SU-DHL-6 (cell line): ENCODE measurements around the gene MYH11.
"Not testable (repeated sequence)": the region's sequence is repeated elsewhere in the genome, so short reads cannot be mapped to it uniquely, and the experiment has no call there.

Experiments
- H2AFZ ChIP-seq: fragments of 200-600 bp; sonication (generic); 2 replicates; pipeline ENCODE4 v1.6.1; 2014; ENCODE audit warnings: low read depth, mild to moderate bottlenecking, moderate library complexity, mixed read lengths, antibody characterized with exemption, low read length; ENCODE audit not compliant: severe bottlenecking
- H3F3A ChIP-seq: fragments of 200-600 bp; shearing (Covaris generic); 2 replicates; pipeline ENCODE4 v1.6.0; 2016; ENCODE audit warnings: antibody characterized with exemption, mild to moderate bottlenecking; ENCODE audit not compliant: insufficient read depth
- H3K27ac ChIP-seq: fragments of 200-600 bp; sonication (generic); 2 replicates; pipeline ENCODE4 v1.5.1; 2016; ENCODE audit warnings: low read depth, mild to moderate bottlenecking, low read length, moderate library complexity, mixed read lengths
- H3K27me3 ChIP-seq: fragments of 200-600 bp; sonication (generic), shearing (Covaris generic); 2 replicates; pipeline ENCODE4 v1.6.0; 2014; ENCODE audit warnings: mild to moderate bottlenecking, low read length
- H3K36me3 ChIP-seq: fragments of 200-600 bp; sonication (generic); 2 replicates; pipeline ENCODE4 v1.6.1; 2014; ENCODE audit warnings: mild to moderate bottlenecking, low read length, mixed read lengths
- H3K4me2 ChIP-seq: fragments of 300-600, 200-600 bp; shearing (Covaris generic), sonication (generic); 2 replicates; pipeline ENCODE4 v1.6.0; 2014; ENCODE audit warnings: low read length, low read depth, mild to moderate bottlenecking; ENCODE audit not compliant: poor library complexity, severe bottlenecking
- H3K4me3 ChIP-seq: fragments of 200-600 bp; sonication (generic); 2 replicates; pipeline ENCODE4 v1.5.1; 2014; ENCODE audit warnings: antibody characterized with exemption, low read length, mild to moderate bottlenecking, mixed read lengths; ENCODE audit not compliant: insufficient read depth, poor library complexity, severe bottlenecking
- H3K79me2 ChIP-seq: fragments of 200-600 bp; sonication (generic); 2 replicates; pipeline ENCODE4 v1.6.1; 2014; ENCODE audit warnings: mild to moderate bottlenecking, low read length, moderate library complexity; ENCODE audit not compliant: insufficient read depth
- H3K9ac ChIP-seq: fragments of 200-600 bp; sonication (generic); 2 replicates; pipeline ENCODE4 v1.7.0; 2014; ENCODE audit warnings: mild to moderate bottlenecking, low read length
- H3K9me2 ChIP-seq: fragments of 200-600 bp; sonication (generic); replicated peaks from 2 replicates; pipeline ENCODE4 v1.6.1; 2014; ENCODE audit warnings: low read length; ENCODE audit not compliant: insufficient read depth
- H3K9me3 ChIP-seq: fragments of 200-600 bp; sonication (generic); 2 replicates; pipeline ENCODE4 v1.6.1; 2014; ENCODE audit warnings: low read length, mixed read lengths; ENCODE audit not compliant: insufficient read depth
- H4K20me1 ChIP-seq: fragments of 200-600 bp; sonication (generic); 2 replicates; pipeline ENCODE4 v1.6.1; 2014; ENCODE audit warnings: low read depth, mild to moderate bottlenecking, antibody characterized with exemption, low read length, moderate library complexity, mixed read lengths
- EZH2phosphoT487 ChIP-seq: fragments of 200-600 bp; sonication (generic), shearing (Covaris generic); conservative IDR thresholded peaks from 2 replicates; pipeline ENCODE4 v1.6.1; 2018; ENCODE audit warnings: mild to moderate bottlenecking, antibody characterized with exemption, low read length, moderate library complexity, mixed read lengths
- TF ChIP-seq, protein P1 (sequence below): fragments of 200-600 bp; sonication (generic); IDR thresholded peaks from one replicate; pipeline ENCODE4 v1.5.1; 2017; ENCODE audit warnings: antibody characterized with exemption, mild to moderate bottlenecking, low read length, moderate library complexity; ENCODE audit not compliant: insufficient read depth, poor library complexity, severe bottlenecking

MYH11 gene

DNA sequence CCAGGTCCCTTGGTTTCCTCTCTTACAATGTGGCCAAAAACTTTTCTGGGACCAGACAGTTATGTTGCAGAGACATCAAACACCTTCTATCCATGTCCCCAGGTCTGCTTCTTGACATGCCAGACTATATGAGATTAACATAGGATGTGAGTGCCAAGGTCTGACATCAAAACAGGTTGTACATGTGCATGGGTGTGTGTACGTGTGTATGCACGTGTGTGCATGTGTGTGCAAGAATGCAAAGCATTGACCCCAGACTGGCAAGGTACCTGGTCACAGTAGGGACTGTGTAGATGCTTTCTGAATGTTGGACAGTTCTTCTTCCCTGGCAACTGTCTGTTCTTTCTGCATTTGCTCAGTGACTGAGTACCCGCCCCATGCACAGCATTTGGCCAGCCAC, 121.2 kb downstream of the MYH11 start:
- H3K9me3 ChIP-seq, result no peaks in the 10 kb centered on the region
- no peak overlapping the region for H3K9ac ChIP-seq
- H3K79me2 ChIP-seq, result no peaks in the 10 kb centered on the region
- no peak overlapping the region for H3K4me2 ChIP-seq
- no peak overlapping the region for H3K27ac ChIP-seq
- H3K36me3 ChIP-seq, result no peaks in the 10 kb centered on the region
- no peaks in the 10 kb centered on the region for H4K20me1 ChIP-seq
- H2AFZ ChIP-seq, result no peak overlapping the region
- TF ChIP-seq, protein P1, sequence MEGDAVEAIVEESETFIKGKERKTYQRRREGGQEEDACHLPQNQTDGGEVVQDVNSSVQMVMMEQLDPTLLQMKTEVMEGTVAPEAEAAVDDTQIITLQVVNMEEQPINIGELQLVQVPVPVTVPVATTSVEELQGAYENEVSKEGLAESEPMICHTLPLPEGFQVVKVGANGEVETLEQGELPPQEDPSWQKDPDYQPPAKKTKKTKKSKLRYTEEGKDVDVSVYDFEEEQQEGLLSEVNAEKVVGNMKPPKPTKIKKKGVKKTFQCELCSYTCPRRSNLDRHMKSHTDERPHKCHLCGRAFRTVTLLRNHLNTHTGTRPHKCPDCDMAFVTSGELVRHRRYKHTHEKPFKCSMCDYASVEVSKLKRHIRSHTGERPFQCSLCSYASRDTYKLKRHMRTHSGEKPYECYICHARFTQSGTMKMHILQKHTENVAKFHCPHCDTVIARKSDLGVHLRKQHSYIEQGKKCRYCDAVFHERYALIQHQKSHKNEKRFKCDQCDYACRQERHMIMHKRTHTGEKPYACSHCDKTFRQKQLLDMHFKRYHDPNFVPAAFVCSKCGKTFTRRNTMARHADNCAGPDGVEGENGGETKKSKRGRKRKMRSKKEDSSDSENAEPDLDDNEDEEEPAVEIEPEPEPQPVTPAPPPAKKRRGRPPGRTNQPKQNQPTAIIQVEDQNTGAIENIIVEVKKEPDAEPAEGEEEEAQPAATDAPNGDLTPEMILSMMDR, result no peak
- TF ChIP-seq EZH2phosphoT487, result no peak
- no peaks in the 10 kb centered on the region for H3F3A ChIP-seq
- H3K9me2 ChIP-seq, result no peaks in the 10 kb centered on the region
- H3K4me3 ChIP-seq, result no peak overlapping the region
- H3K27me3 ChIP-seq, result no peaks in the 10 kb centered on the region

DNA sequence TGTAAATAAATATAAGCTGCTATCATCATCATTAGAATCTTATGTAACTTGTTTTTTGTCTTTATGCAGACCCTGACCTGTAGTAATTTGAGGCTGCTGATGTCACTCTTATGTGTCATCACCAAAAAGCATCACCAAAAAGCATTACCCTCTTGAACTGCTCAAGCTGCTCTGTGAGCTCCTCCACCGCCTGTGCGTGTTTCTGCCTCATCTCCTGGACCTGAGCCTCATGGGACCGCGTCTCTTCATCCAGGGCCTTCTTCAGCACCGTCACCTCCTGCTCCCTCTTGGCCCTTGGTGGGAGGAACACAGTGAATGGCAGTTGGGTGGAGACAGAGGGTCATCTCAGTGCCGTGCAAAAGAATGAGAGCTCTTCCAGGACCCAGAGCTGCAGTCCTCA, 124.4 kb downstream of the MYH11 start:
- H2AFZ ChIP-seq, result no peak overlapping the region
- H3K9ac ChIP-seq, result no peak overlapping the region
- H3K27me3 ChIP-seq, result no peaks in the 10 kb centered on the region
- no peaks in the 10 kb centered on the region for H3K79me2 ChIP-seq
- TF ChIP-seq EZH2phosphoT487, result no peak
- TF ChIP-seq, protein P1, result no peak
- H3K36me3 ChIP-seq, result no peaks in the 10 kb centered on the region
- no peaks in the 10 kb centered on the region for H4K20me1 ChIP-seq
- H3K27ac ChIP-seq, result no peak overlapping the region
- H3K9me3 ChIP-seq, result no peaks in the 10 kb centered on the region
- no peak overlapping the region for H3K4me2 ChIP-seq
- no peaks in the 10 kb centered on the region for H3K9me2 ChIP-seq
- H3K4me3 ChIP-seq, result no peak overlapping the region
- no peaks in the 10 kb centered on the region for H3F3A ChIP-seq

DNA sequence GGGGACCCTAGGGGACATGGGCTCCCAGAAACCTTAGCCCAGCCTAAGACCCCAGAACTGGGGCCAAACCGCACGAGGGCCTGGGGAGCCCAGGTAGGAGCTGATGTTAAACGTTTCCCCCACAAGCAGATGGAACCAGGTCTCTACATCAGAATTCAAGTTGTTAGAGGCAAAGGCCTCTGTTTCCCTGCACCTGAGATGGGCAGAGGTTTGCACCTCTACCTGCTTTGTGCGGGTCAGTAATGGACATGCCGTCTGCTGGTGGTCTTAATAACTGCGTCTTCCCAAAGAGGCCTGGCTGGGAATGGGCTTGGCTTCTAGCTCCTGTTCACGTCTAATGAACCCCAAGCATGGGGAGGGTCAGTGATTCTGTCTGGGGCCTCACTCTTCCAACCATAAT, 127.7 kb downstream of the MYH11 start:
- Histone ChIP-seq H3K4me3 (no peak overlapping the region), H3F3A (no peaks in the 10 kb centered on the region), H3K9ac (no peak overlapping the region), H2AFZ (no peak overlapping the region), H3K9me3 (no peaks in the 10 kb centered on the region), H3K27ac (no peak overlapping the region), H3K79me2 (no peaks in the 10 kb centered on the region), H4K20me1 (no peaks in the 10 kb centered on the region), H3K4me2 (no peak overlapping the region), H3K27me3 (no peaks in the 10 kb centered on the region), H3K9me2 (no peaks in the 10 kb centered on the region), H3K36me3 (no peaks in the 10 kb centered on the region)
- TF ChIP-seq, protein P1, result no peak
- TF ChIP-seq EZH2phosphoT487, result no peak

DNA sequence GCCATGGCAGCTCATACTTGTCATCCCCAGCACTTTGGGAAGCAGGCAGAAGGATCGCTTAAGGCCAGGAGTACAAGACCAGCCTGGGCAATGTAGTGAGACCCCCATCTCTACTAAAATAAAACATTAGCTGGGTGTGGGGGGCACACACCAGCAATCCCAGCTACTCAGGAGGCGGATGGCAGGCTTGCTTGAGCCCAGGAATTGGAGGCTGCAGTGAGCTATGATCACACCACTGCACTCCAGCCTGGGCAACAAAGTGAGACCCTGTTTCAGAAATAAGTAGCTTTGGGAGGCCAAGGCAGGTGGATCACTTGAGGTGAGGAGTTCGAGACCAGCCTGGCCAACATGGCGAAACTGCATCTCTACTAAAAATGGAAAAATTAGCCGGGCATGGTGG, 129.1 kb downstream of the MYH11 start:
- not testable (repeated sequence) for H2AFZ ChIP-seq, H3K9ac ChIP-seq, H3K36me3 ChIP-seq, H3K4me3 ChIP-seq, H3K9me2 ChIP-seq, H3K79me2 ChIP-seq, H3K27ac ChIP-seq, H3F3A ChIP-seq, H4K20me1 ChIP-seq, H3K9me3 ChIP-seq, H3K4me2 ChIP-seq, H3K27me3 ChIP-seq
